HepG2 (cell line): ENCODE data around the gene CCDC197. TPM values are rescaled to one million over a fixed set of nuclear protein-coding genes. Genes with fewer than 3 reads are reported as not detected.

Experiments
- ARID4A ChIP-seq: sonication (generic); formaldehyde crosslinking; IDR thresholded peaks from 2 replicates; pipeline ENCODE4 v1.5.0; 2020; ENCODE audit warnings: mild to moderate bottlenecking, missing genetic modification reagents, borderline replicate concordance
- NCOR1 ChIP-seq: fragments of 200-600 bp; sonication (generic); IDR thresholded peaks from 2 replicates; pipeline ENCODE4 v1.7.0; 2017; ENCODE audit warnings: antibody characterized with exemption, low read length, borderline replicate concordance
- NR2F6 ChIP-seq, 2 experiments: IDR thresholded peaks; 2 replicates each; pipeline ENCODE4 v1.6.1; 2016; ENCODE audit warnings: antibody characterized with exemption in 1 of 2, mild to moderate bottlenecking in 1 of 2
- PATZ1 ChIP-seq: sonication (generic); formaldehyde crosslinking; IDR thresholded peaks from 2 replicates; pipeline ENCODE4 v1.4.0; 2020; ENCODE audit warnings: missing genetic modification reagents
- SUZ12 ChIP-seq: fragments of 150-350 bp; IDR thresholded peaks from 2 replicates; pipeline ENCODE4 v1.6.1; 2014; ENCODE audit warnings: low read depth, low read length
- TFAP4 ChIP-seq: sonication (generic); IDR thresholded peaks from 2 replicates; pipeline ENCODE4 v1.6.1; 2016; ENCODE audit warnings: low read depth, borderline replicate concordance
- TFDP2 ChIP-seq: sonication (generic); formaldehyde crosslinking; IDR thresholded peaks from 2 replicates; pipeline ENCODE4 v1.4.0; 2020; ENCODE audit warnings: missing genetic modification reagents
- ZFP90 ChIP-seq: sonication (generic); formaldehyde crosslinking; IDR thresholded peaks from 2 replicates; pipeline ENCODE4 v1.8.0; 2022; ENCODE audit warnings: missing genetic modification reagents, mild to moderate bottlenecking, inconsistent platforms, borderline replicate concordance
- ZNF143 ChIP-seq: sonication (generic); formaldehyde crosslinking; IDR thresholded peaks from 2 replicates; pipeline ENCODE4 v1.4.0; 2020; ENCODE audit warnings: missing genetic modification reagents
- ZNF207 ChIP-seq: fragments of 450-650 bp; IDR thresholded peaks from 2 replicates; pipeline ENCODE4 v1.6.1; 2016; ENCODE audit warnings: antibody characterized with exemption, borderline replicate concordance
- ZSCAN29 ChIP-seq: sonication (generic); formaldehyde crosslinking; conservative IDR thresholded peaks from 2 replicates; pipeline ENCODE4 v1.4.0; 2020; ENCODE audit warnings: mild to moderate bottlenecking, missing genetic modification reagents
- polyA plus RNA-seq, 8 experiments: library from polyadenylated mRNA; depleted of rRNA in 3 of 8; stranded (reverse) in 7 of 8; unstranded in 1 of 8; fragments of >200 nt; fragmentation: Illumina TruSeq in 4 of 8; extraction: Trizol in 4 of 8; gene quantifications; 2 replicates each; pipeline versions ENCODE4 v1.2.1 to v1.2.3, GENCODE V29; 2011 to 2016; ENCODE audit warnings: low read depth in 4 of 8, missing spikeins in 1 of 8, mixed read lengths in 1 of 8; ENCODE audit not compliant: insufficient read depth in 1 of 8
- total RNA-seq, 5 experiments: library from RNA; depleted of rRNA; stranded (reverse); fragments of >200 nt; fragmentation: Illumina TruSeq; extraction: Trizol; gene quantifications; 2 replicates each; pipeline ENCODE4 v1.2.3, GENCODE V29; 2016; ENCODE audit warnings: low read depth in 1 of 5
- TF ChIP-seq, protein P1 (sequence below): IDR thresholded peaks from 2 replicates; pipeline ENCODE4 v1.6.1; 2016; ENCODE audit warnings: missing compliant biosample characterization, missing genetic modification reagents, borderline replicate concordance

Gene CCDC197
- total and polyA plus RNA-seq, 2 of the 13 experiments (the other 11 are each of a cell fraction or from before 2014, with no cell fraction given): 0.11 to 0.13 TPM

- TF ChIP-seq ARID4A (CRISPR knock-in tag) (0 out of 2 replicates have a peak, but pooled peaks have one; percentile 10), ZNF143 (no peak), SUZ12 (no peak), NCOR1 (no peak), PATZ1 (CRISPR knock-in tag) (0 out of 2 replicates have a peak, but pooled peaks have one; percentile 38), ZSCAN29 (CRISPR knock-in tag) (0 out of 2 replicates have a peak, but pooled peaks have one; percentile 31), TFDP2 (no peak), NR2F6 (IDR thresholded peaks at IDR 0.05) (0 out of 2 replicates have a peak, but pooled peaks have one; percentile 28), NR2F6 (CRISPR knock-in tag; IDR thresholded peaks at IDR 0.05) (peak; percentile 63; the same call in 1 of the 2 replicates), ZNF207 (no peak), TFAP4 (no peak), ZFP90 (CRISPR knock-in tag) (no peak)
- TF ChIP-seq, protein P1, sequence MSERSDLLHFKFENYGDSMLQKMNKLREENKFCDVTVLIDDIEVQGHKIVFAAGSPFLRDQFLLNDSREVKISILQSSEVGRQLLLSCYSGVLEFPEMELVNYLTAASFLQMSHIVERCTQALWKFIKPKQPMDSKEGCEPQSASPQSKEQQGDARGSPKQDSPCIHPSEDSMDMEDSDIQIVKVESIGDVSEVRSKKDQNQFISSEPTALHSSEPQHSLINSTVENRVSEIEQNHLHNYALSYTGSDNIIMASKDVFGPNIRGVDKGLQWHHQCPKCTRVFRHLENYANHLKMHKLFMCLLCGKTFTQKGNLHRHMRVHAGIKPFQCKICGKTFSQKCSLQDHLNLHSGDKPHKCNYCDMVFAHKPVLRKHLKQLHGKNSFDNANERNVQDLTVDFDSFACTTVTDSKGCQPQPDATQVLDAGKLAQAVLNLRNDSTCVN (CRISPR knock-in tag): peak; percentile 75
Measured at GRCh38 chr14:94041551-94042346, 44.6 kb downstream of the CCDC197 start (continued).
